H9 (cell line): ENCODE data around the gene DAB2IP. TPM values are rescaled to one million over a fixed set of nuclear protein-coding genes. Genes with fewer than 3 reads are reported as not detected.

Source experiments
- DNase-seq: peaks from one replicate; pipeline ENCODE4 v3.0.0-alpha.2; 2017
- H2AFZ ChIP-seq: one replicate; pipeline ENCODE4 v1.6.1; 2013; ENCODE audit warnings: mild to moderate bottlenecking, low read length, control low read depth, moderate library complexity
- H2AK5ac ChIP-seq: 2 replicates; pipeline ENCODE4 v1.6.1; 2013; ENCODE audit warnings: low read length, control low read depth, mixed read lengths; ENCODE audit not compliant: insufficient read length
- H2BK120ac ChIP-seq: one replicate; pipeline ENCODE4 v1.6.1; 2013; ENCODE audit warnings: low read depth, mild to moderate bottlenecking, low read length, control low read depth, inconsistent platforms; ENCODE audit not compliant: poor library complexity, severe bottlenecking
- H2BK12ac ChIP-seq: 2 replicates; pipeline ENCODE4 v1.6.1; 2013; ENCODE audit warnings: low read length, control low read depth, mixed read lengths, low read depth; ENCODE audit not compliant: insufficient read length
- H2BK15ac ChIP-seq: 2 replicates; pipeline ENCODE4 v1.6.1; 2013; ENCODE audit warnings: low read depth, low read length, control low read depth
- H2BK20ac ChIP-seq: one replicate; pipeline ENCODE4 v1.6.1; 2013; ENCODE audit warnings: low read depth, mild to moderate bottlenecking, low read length, control low read depth, inconsistent platforms; ENCODE audit not compliant: poor library complexity, severe bottlenecking
- H2BK5ac ChIP-seq: 2 replicates; pipeline ENCODE4 v1.6.1; 2013; ENCODE audit warnings: low read length, control low read depth, mixed read lengths; ENCODE audit not compliant: insufficient read length
- H3K14ac ChIP-seq: 2 replicates; pipeline ENCODE4 v1.6.1; 2013; ENCODE audit warnings: low read length, control low read depth; ENCODE audit not compliant: insufficient read depth
- H3K18ac ChIP-seq: 2 replicates; pipeline ENCODE4 v1.6.1; 2013; ENCODE audit warnings: low read depth, mild to moderate bottlenecking, mixed read lengths, low read length, control low read depth; ENCODE audit not compliant: insufficient read length
- H3K23ac ChIP-seq: 2 replicates; pipeline ENCODE4 v1.6.1; 2013; ENCODE audit warnings: low read length, control low read depth, mixed read lengths, low read depth; ENCODE audit not compliant: insufficient read length
- H3K23me2 ChIP-seq: 2 replicates; pipeline ENCODE4 v1.6.1; 2013; ENCODE audit warnings: low read depth, mild to moderate bottlenecking, mixed read lengths, low read length, control low read depth; ENCODE audit not compliant: insufficient read length, poor library complexity, severe bottlenecking
- H3K27ac ChIP-seq: 2 replicates; pipeline ENCODE4 v1.5.1; 2013; ENCODE audit warnings: low read length, control low read depth, mixed read lengths, low read depth; ENCODE audit not compliant: insufficient read length
- H3K27me3 ChIP-seq: 2 replicates; pipeline ENCODE4 v1.6.1; 2013; ENCODE audit warnings: low read length, control low read depth, inconsistent platforms; ENCODE audit not compliant: insufficient read depth
- H3K4ac ChIP-seq: 2 replicates; pipeline ENCODE4 v1.6.1; 2013; ENCODE audit warnings: low read depth, mild to moderate bottlenecking, control low read depth, inconsistent platforms, low read length, moderate library complexity
- H3K4me1 ChIP-seq: 2 replicates; pipeline ENCODE4 v1.6.1; 2013; ENCODE audit warnings: low read length, control low read depth, inconsistent platforms; ENCODE audit not compliant: insufficient read depth
- H3K4me2 ChIP-seq: 2 replicates; pipeline ENCODE4 v1.6.1; 2013; ENCODE audit warnings: low read length, control low read depth, mixed read lengths; ENCODE audit not compliant: insufficient read length, insufficient read depth
- H3K56ac ChIP-seq: 2 replicates; pipeline ENCODE4 v1.6.1; 2013; ENCODE audit warnings: low read depth, mild to moderate bottlenecking, mixed read lengths, low read length, control low read depth; ENCODE audit not compliant: insufficient read length
- H3K79me1 ChIP-seq: 2 replicates; pipeline ENCODE4 v1.6.1; 2013; ENCODE audit warnings: low read depth, mild to moderate bottlenecking, moderate library complexity, low read length, control low read depth, inconsistent platforms; ENCODE audit not compliant: insufficient read depth, poor library complexity, severe bottlenecking
- H3K79me2 ChIP-seq: 2 replicates; pipeline ENCODE4 v1.6.1; 2013; ENCODE audit warnings: low read length, control low read depth, inconsistent platforms; ENCODE audit not compliant: insufficient read depth
- H3K9ac ChIP-seq: 2 replicates; pipeline ENCODE4 v1.6.1; 2013; ENCODE audit warnings: low read length, control low read depth, mixed read lengths; ENCODE audit not compliant: insufficient read length; ENCODE audit errors: extremely low read depth
- H3K9me3 ChIP-seq: one replicate; pipeline ENCODE4 v1.6.1; 2013; ENCODE audit warnings: low read depth, low read length, inconsistent platforms; ENCODE audit not compliant: control insufficient read depth
- H3T11ph ChIP-seq: one replicate; pipeline ENCODE4 v1.6.1; 2013; ENCODE audit warnings: mild to moderate bottlenecking, low read length, control low read depth, inconsistent platforms
- H4K20me1 ChIP-seq: one replicate; pipeline ENCODE4 v1.6.1; 2013; ENCODE audit not compliant: control insufficient read depth, insufficient read length, insufficient read depth
- H4K5ac ChIP-seq: 2 replicates; pipeline ENCODE4 v1.6.1; 2013; ENCODE audit warnings: low read depth, mild to moderate bottlenecking, mixed read lengths, low read length, control low read depth; ENCODE audit not compliant: insufficient read length
- H4K8ac ChIP-seq: replicated peaks from 2 replicates; pipeline ENCODE4 v1.6.1; 2013; ENCODE audit warnings: low read length, control low read depth, mixed read lengths, low read depth; ENCODE audit not compliant: insufficient read length
- H4K91ac ChIP-seq: 2 replicates; pipeline ENCODE4 v1.6.1; 2013; ENCODE audit warnings: low read depth, mild to moderate bottlenecking, moderate library complexity, mixed read lengths, low read length, control low read depth; ENCODE audit not compliant: insufficient read length
- H3K27ac Mint-ChIP-seq, 3 experiments: 2 replicates in 2 of 3; 3 replicates in 1 of 3; pipeline ENCODE4 v1.8.0; 2020 to 2021; ENCODE audit warnings: mixed read lengths in 3 of 3, mild to moderate bottlenecking in 1 of 3, moderate library complexity in 1 of 3
- H3K27me3 Mint-ChIP-seq: 2 replicates; pipeline ENCODE4 v1.8.0; 2021; ENCODE audit warnings: low read depth, mild to moderate bottlenecking, moderate library complexity, mixed read lengths
- H3K36me3 Mint-ChIP-seq, 3 experiments: 2 replicates in 2 of 3; 3 replicates in 1 of 3; pipeline ENCODE4 v1.8.0; 2020 to 2021; ENCODE audit warnings: low read depth in 3 of 3, mixed read lengths in 3 of 3; ENCODE audit not compliant: insufficient read depth in 1 of 3
- H3K4me1 Mint-ChIP-seq, 2 experiments: 2 replicates each; pipeline ENCODE4 v1.8.0; 2020; ENCODE audit warnings: mixed read lengths in 2 of 2
- H3K4me3 Mint-ChIP-seq, 2 experiments: 2 replicates in 1 of 2; 3 replicates in 1 of 2; pipeline ENCODE4 v1.8.0; 2020 to 2021; ENCODE audit warnings: mild to moderate bottlenecking in 2 of 2, mixed read lengths in 2 of 2, moderate library complexity in 1 of 2
- H3K9me3 Mint-ChIP-seq, 2 experiments: 2 replicates in 1 of 2; 3 replicates in 1 of 2; pipeline ENCODE4 v1.8.0; 2020; ENCODE audit warnings: mild to moderate bottlenecking in 2 of 2, mixed read lengths in 2 of 2, moderate library complexity in 1 of 2
- CTCF ChIP-seq: fragments of 200-600 bp; sonication (generic); conservative IDR thresholded peaks from 3 replicates; pipeline ENCODE4 v1.8.0; 2021; ENCODE audit warnings: antibody characterized with exemption, mild to moderate bottlenecking
- WGBS: extraction: QIAGEN DNeasy Blood & Tissue Kit; methylation state at CpG from one replicate; pipeline ENCODE4 v1.1.7; 2013; ENCODE audit warnings: missing lambda C conversion rate, low lambda C conversion rate, mixed read lengths; ENCODE audit not compliant: insufficient read length; ENCODE audit errors: extremely low coverage; 5-methylcytosine and 5-hydroxymethylcytosine counted together
- long read RNA-seq: library from polyadenylated mRNA; unstranded; transcript quantifications from one replicate; pipeline ENCODE4 v2.0.0, GENCODE V29; 2020
- total RNA-seq: library from RNA; stranded (reverse); gene quantifications from 2 replicates; pipeline ENCODE4 v1.2.1, GENCODE V29; 2021

DAB2IP gene
- 22.0 and 22.6 TPM in 2 replicates for total RNA-seq
- long read RNA-seq, partial matches to known transcripts, result 2 of 18 reads
- long read RNA-seq, other reads (novel, unspliced or antisense), result 16 of 18 reads

- Histone ChIP-seq H3K14ac (no peak within 1 kb of the TSS), H2BK120ac (no peak within 1 kb of the TSS), H3K23me2 (peaks cover 13% of the 10 kb centered on the region), H2AK5ac (no peak within 1 kb of the TSS), H3K79me1 (no peaks in the 10 kb centered on the region), H3K4me1 (peaks cover 6% of the 10 kb centered on the region; the same call in 1 of the 2 replicates), H2AFZ (no peak within 1 kb of the TSS), H2BK20ac (no peak within 1 kb of the TSS), H4K8ac (no peak within 1 kb of the TSS), H3K23ac (no peak within 1 kb of the TSS), H3K27me3 (no peaks in the 10 kb centered on the region), H3K27ac (no peak within 1 kb of the TSS), H2BK12ac (no peak within 1 kb of the TSS), H3K4ac (no peak within 1 kb of the TSS), H3K9ac (no peak within 1 kb of the TSS), H3K9me3 (no peaks in the 10 kb centered on the region), H3K56ac (no peak within 1 kb of the TSS), H2BK5ac (no peak within 1 kb of the TSS), H3T11ph (no peak within 1 kb of the TSS), H3K18ac (no peak within 1 kb of the TSS), H3K4me2 (peak within 1 kb of the TSS; percentile 40), H4K5ac (no peak within 1 kb of the TSS), H4K91ac (no peak within 1 kb of the TSS), H2BK15ac (no peak within 1 kb of the TSS), H4K20me1 (no peaks in the 10 kb centered on the region), H3K79me2 (peaks cover 3% of the 10 kb centered on the region; the same call in 1 of the 2 replicates)
- H3K27me3 Mint-ChIP-seq, result peaks cover 37% of the 10 kb centered on the region
- peak within 1 kb of the TSS; percentile 79 to 90 for H3K4me3 Mint-ChIP-seq
- TF ChIP-seq CTCF, result no peak
- peak; percentile 73 for DNase-seq
- H3K9me3 Mint-ChIP-seq, result no peaks in the 10 kb centered on the region
- H3K36me3 Mint-ChIP-seq, result peaks cover 0 to 2% (median 2%) of the 10 kb centered on the region in 3 experiments; a peak in 2 of 7 replicates
- WGBS, result no CpG with 5 or more reads among the region's 79 CpGs
- H3K4me1 Mint-ChIP-seq, result peaks cover 49 to 64% of the 10 kb centered on the region in 2 experiments
- peak within 1 kb of the TSS in 1 of 3 experiments; percentile 16; a peak in 3 of 7 replicates for H3K27ac Mint-ChIP-seq
Observed at GRCh38 chr9:121651295-121652020, at the start of gene DAB2IP. Gene DAB2IP, plus strand, starts transcription at chr9:121651634. Its CDS starts 142 bp downstream, at chr9:121651776.
